Neutrophil (primary cell): ENCODE data around the gene MIER2.

Source experiments
- H3K27ac ChIP-seq: fragments of 200-600 bp; sonication (generic); 2 replicates; pipeline ENCODE4 v1.5.1; 2016; ENCODE audit warnings: mild to moderate bottlenecking, moderate library complexity
- H3K27me3 ChIP-seq: fragments of 200-600 bp; sonication (generic); 2 replicates; pipeline ENCODE4 v1.6.0; 2016; ENCODE audit warnings: mild to moderate bottlenecking
- H3K36me3 ChIP-seq: fragments of 200-600 bp; sonication (generic); 2 replicates; pipeline ENCODE4 v1.5.1; 2017
- H3K4me1 ChIP-seq, 2 experiments: fragments of 200-600 bp in 1 of 2; sonication (generic) in 1 of 2; 1 replicate in 1 of 2; 2 replicates in 1 of 2; pipeline versions ENCODE4 v1.5.1 to v1.6.1; 2013 to 2016; ENCODE audit warnings: low read depth in 1 of 2, low read length in 1 of 2, mild to moderate bottlenecking in 1 of 2, moderate library complexity in 1 of 2; ENCODE audit not compliant: control insufficient read depth in 1 of 2, insufficient read depth in 1 of 2
- H3K4me3 ChIP-seq, 2 experiments: fragments of 200-600 bp in 1 of 2; sonication (generic) in 1 of 2; 1 replicate in 1 of 2; 2 replicates in 1 of 2; pipeline ENCODE4 v1.5.1; 2013 to 2016; ENCODE audit warnings: low read depth in 1 of 2, low read length in 1 of 2, mild to moderate bottlenecking in 1 of 2, moderate library complexity in 1 of 2
- H3K9me3 ChIP-seq: fragments of 200-600 bp; sonication (generic); 2 replicates; pipeline ENCODE4 v1.5.1; 2016
- CTCF ChIP-seq: fragments of 200-600 bp; sonication (generic); IDR thresholded peaks from 2 replicates; pipeline ENCODE4 v1.5.1; 2016; ENCODE audit warnings: antibody characterized with exemption

Gene MIER2

GRCh38 chr19:366951-367350, 22.4 kb upstream of the MIER2 start:
- Histone ChIP-seq H3K27ac (no peak overlapping the region), H3K9me3 (no peaks in the 10 kb centered on the region), H3K4me1 (no peaks in the 10 kb centered on the region), H3K36me3 (no peaks in the 10 kb centered on the region), H3K27me3 (peaks cover 20% of the 10 kb centered on the region), H3K4me3 (no peak overlapping the region)
- no peak for TF ChIP-seq CTCF

GRCh38 chr19:366205-366783, 21.7 kb upstream of the MIER2 start:
- TF ChIP-seq CTCF: no peak
- peaks cover 14% of the 10 kb centered on the region for H3K27me3 ChIP-seq
- H3K4me1 ChIP-seq: no peaks in the 10 kb centered on the region
- no peak overlapping the region for H3K27ac ChIP-seq
- no peaks in the 10 kb centered on the region for H3K36me3 ChIP-seq
- H3K9me3 ChIP-seq: no peaks in the 10 kb centered on the region
- no peak overlapping the region for H3K4me3 ChIP-seq

GRCh38 chr19:364496-365287, 20.1 kb upstream of the MIER2 start:
- Histone ChIP-seq H3K4me1 (no peaks in the 10 kb centered on the region), H3K36me3 (no peaks in the 10 kb centered on the region), H3K27ac (no peak overlapping the region), H3K27me3 (peaks cover 14% of the 10 kb centered on the region), H3K4me3 (no peak overlapping the region), H3K9me3 (no peaks in the 10 kb centered on the region)
- TF ChIP-seq CTCF: no peak

GRCh38 chr19:362683-363082, 18.1 kb upstream of the MIER2 start:
- Histone ChIP-seq H3K4me1 (no peaks in the 10 kb centered on the region), H3K27me3 (peaks cover 3% of the 10 kb centered on the region)

GRCh38 chr19:362154-362553, 17.6 kb upstream of the MIER2 start:
- Histone ChIP-seq H3K36me3 (no peaks in the 10 kb centered on the region), H3K4me3 (no peak overlapping the region), H3K9me3 (no peaks in the 10 kb centered on the region), H3K27me3 (no peaks in the 10 kb centered on the region), H3K27ac (no peak overlapping the region), H3K4me1 (no peaks in the 10 kb centered on the region)
- TF ChIP-seq CTCF: no peak

More at GRCh38 chr19:362683-363082, 18.1 kb upstream of the MIER2 start:
- H3K27ac ChIP-seq: no peak overlapping the region
- H3K4me3 ChIP-seq: no peak overlapping the region
- no peak for TF ChIP-seq CTCF
- H3K9me3 ChIP-seq: no peaks in the 10 kb centered on the region
- H3K36me3 ChIP-seq: no peaks in the 10 kb centered on the region
